ENCODE data around the gene TRIM33. TPM values are rescaled to one million over a fixed set of nuclear protein-coding genes. Genes with fewer than 3 reads are reported as not detected.
"Not testable (repeated sequence)": the region's sequence is repeated elsewhere in the genome, so short reads cannot be mapped to it uniquely, and the experiment has no call there.

TRIM33 gene
- total and polyA plus RNA-seq, 2 experiments from 2014 or later = 10.6 to 17.6 TPM

- no peak overlapping the region for H3K27ac ChIP-seq
- H3K4me3 ChIP-seq = no peak overlapping the region
- no peak overlapping the region for H3K4me2 ChIP-seq (ENCODE audit: unreplicated experiment)
- no peak overlapping the region for H3K9ac ChIP-seq
- no peaks in the 10 kb centered on the region for H3K79me2 ChIP-seq (ENCODE audit: insufficient read depth)
- no peaks in the 10 kb centered on the region for H3K9me2 ChIP-seq (ENCODE audit: insufficient read depth)
- H3K4me1 ChIP-seq (ENCODE audit: insufficient read depth) = no peaks in the 10 kb centered on the region
- H3K9me3 ChIP-seq (ENCODE audit: low read depth) = peaks cover 10% of the 10 kb centered on the region
- DNase-seq = no peak
- in situ Hi-C loops (cut with MboI) = no loop called here
- no peaks in the 10 kb centered on the region for H4K20me1 ChIP-seq (ENCODE audit: insufficient read depth)
- no peak overlapping the region for H2AFZ ChIP-seq
- no peak for TF ChIP-seq EZH2 (IDR thresholded peaks at IDR 0.05; ENCODE audit: insufficient read depth, poor library complexity, severe bottlenecking)
- TF ChIP-seq EZH2phosphoT487 (IDR thresholded peaks at IDR 0.05; ENCODE audit: insufficient read depth, low read depth) = no peak
- 0 out of 2 replicates have a peak, but pooled peaks cover 8% of the 10 kb centered on the region for H3F3A ChIP-seq (ENCODE audit: insufficient read depth)
- WGBS, 2 experiments (ENCODE audit: low coverage in 1 of 2, low lambda C conversion rate in 2 of 2, missing lambda C conversion rate in 2 of 2) = 93 to 100% methylated on average over 1 of the region's 1 CpG
- 0 out of 2 replicates have a peak, but pooled peaks cover under 1% of the 10 kb centered on the region for H3K36me3 ChIP-seq (ENCODE audit: low read depth)
- H3K27me3 ChIP-seq (replicated peaks; ENCODE audit: insufficient read depth) = no peaks in the 10 kb centered on the region
Measured at GRCh38 chr1:114384922-114385321, 126.1 kb downstream of the TRIM33 start.

- H2AFZ ChIP-seq = no peak overlapping the region
- no peak overlapping the region for H3K4me3 ChIP-seq
- no peaks in the 10 kb centered on the region for H3K9me2 ChIP-seq (ENCODE audit: insufficient read depth)
- in situ Hi-C loops (cut with MboI) = no loop called here
- H4K20me1 ChIP-seq (ENCODE audit: insufficient read depth) = no peaks in the 10 kb centered on the region
- no peak overlapping the region for H3K4me2 ChIP-seq (ENCODE audit: unreplicated experiment)
- no peak overlapping the region for H3K9ac ChIP-seq
- H3K79me2 ChIP-seq (ENCODE audit: insufficient read depth) = no peaks in the 10 kb centered on the region
- no peak for DNase-seq
- H3K9me3 ChIP-seq (ENCODE audit: low read depth) = peaks cover 10% of the 10 kb centered on the region
- H3K4me1 ChIP-seq (ENCODE audit: insufficient read depth) = no peaks in the 10 kb centered on the region
- no peaks in the 10 kb centered on the region for H3K36me3 ChIP-seq (ENCODE audit: low read depth)
- no peak overlapping the region for H3K27ac ChIP-seq
- H3K27me3 ChIP-seq (replicated peaks; ENCODE audit: insufficient read depth) = no peaks in the 10 kb centered on the region
- no peak for TF ChIP-seq EZH2 (IDR thresholded peaks at IDR 0.05; ENCODE audit: insufficient read depth, poor library complexity, severe bottlenecking)
- no peak for TF ChIP-seq EZH2phosphoT487 (IDR thresholded peaks at IDR 0.05; ENCODE audit: insufficient read depth, low read depth)
- 0 out of 2 replicates have a peak, but pooled peaks cover 3% of the 10 kb centered on the region for H3F3A ChIP-seq (ENCODE audit: insufficient read depth)
Measured at GRCh38 chr1:114379987-114380386, 131.0 kb downstream of the TRIM33 start.

- no peak for TF ChIP-seq EZH2phosphoT487 (IDR thresholded peaks at IDR 0.05; ENCODE audit: insufficient read depth, low read depth)
- no peak overlapping the region for H3K27ac ChIP-seq
- H3K27me3 ChIP-seq (replicated peaks; ENCODE audit: insufficient read depth) = no peaks in the 10 kb centered on the region
- no peak overlapping the region for H2AFZ ChIP-seq
- H3K4me1 ChIP-seq (ENCODE audit: insufficient read depth) = no peaks in the 10 kb centered on the region
- in situ Hi-C loops (cut with MboI) = no loop called here
- no peak for DNase-seq
- H3F3A ChIP-seq (ENCODE audit: insufficient read depth) = no peaks in the 10 kb centered on the region
- no peaks in the 10 kb centered on the region for H3K9me2 ChIP-seq (ENCODE audit: insufficient read depth)
- H3K9me3 ChIP-seq (ENCODE audit: low read depth) = peaks cover 5% of the 10 kb centered on the region
- no peak overlapping the region for H3K9ac ChIP-seq
- H3K79me2 ChIP-seq (ENCODE audit: insufficient read depth) = no peaks in the 10 kb centered on the region
- no peak overlapping the region for H3K4me3 ChIP-seq
- no peak overlapping the region for H3K4me2 ChIP-seq (ENCODE audit: unreplicated experiment)
- H4K20me1 ChIP-seq (ENCODE audit: insufficient read depth) = no peaks in the 10 kb centered on the region
- 50 to 58% methylated on average over 2 of the region's 2 CpGs for WGBS, 2 experiments (ENCODE audit: low coverage in 1 of 2, low lambda C conversion rate in 2 of 2, missing lambda C conversion rate in 2 of 2)
- H3K36me3 ChIP-seq (ENCODE audit: low read depth) = no peaks in the 10 kb centered on the region
Measured at GRCh38 chr1:114379358-114379757, 131.6 kb downstream of the TRIM33 start.

- in situ Hi-C loops (cut with MboI) = no loop called here
- no peak for TF ChIP-seq EZH2phosphoT487 (IDR thresholded peaks at IDR 0.05; ENCODE audit: insufficient read depth, low read depth)
- TF ChIP-seq EZH2 (IDR thresholded peaks at IDR 0.05; ENCODE audit: insufficient read depth, poor library complexity, severe bottlenecking) = no peak
- no peaks in the 10 kb centered on the region for H3K36me3 ChIP-seq (ENCODE audit: low read depth)
Measured at GRCh38 chr1:114377356-114377755, 133.6 kb downstream of the TRIM33 start.

GRCh38 chr1:114369930-114370329, 141.1 kb downstream of the TRIM33 start:
- 0 out of 2 replicates have a peak overlapping the region, but pooled peaks have one; percentile 34 for H2AFZ ChIP-seq
- no peaks in the 10 kb centered on the region for H3K36me3 ChIP-seq (ENCODE audit: low read depth)
- no peaks in the 10 kb centered on the region for H3K27me3 ChIP-seq (replicated peaks; ENCODE audit: insufficient read depth)
- H3K9me2 ChIP-seq (ENCODE audit: insufficient read depth) = no peaks in the 10 kb centered on the region
- in situ Hi-C loops (cut with MboI) = no loop called here
- peak; percentile 14 for DNase-seq
- no peaks in the 10 kb centered on the region for H3K9me3 ChIP-seq (ENCODE audit: low read depth)
- no peak overlapping the region for H3K27ac ChIP-seq
- no peak overlapping the region for H3K4me2 ChIP-seq (ENCODE audit: unreplicated experiment)
- no peaks in the 10 kb centered on the region for H4K20me1 ChIP-seq (ENCODE audit: insufficient read depth)
- H3K79me2 ChIP-seq (ENCODE audit: insufficient read depth) = no peaks in the 10 kb centered on the region
- WGBS, 2 experiments (ENCODE audit: low coverage in 1 of 2, low lambda C conversion rate in 2 of 2, missing lambda C conversion rate in 2 of 2) = 40 to 54% methylated on average over 1 of the region's 1 CpG
- H3K4me1 ChIP-seq (ENCODE audit: insufficient read depth) = 0 out of 2 replicates have a peak, but pooled peaks cover 3% of the 10 kb centered on the region
- no peaks in the 10 kb centered on the region for H3F3A ChIP-seq (ENCODE audit: insufficient read depth)
- no peak overlapping the region for H3K4me3 ChIP-seq
- TF ChIP-seq EZH2 (IDR thresholded peaks at IDR 0.05; ENCODE audit: insufficient read depth, poor library complexity, severe bottlenecking) = no peak
- no peak for TF ChIP-seq EZH2phosphoT487 (IDR thresholded peaks at IDR 0.05; ENCODE audit: insufficient read depth, low read depth)
- H3K9ac ChIP-seq = no peak overlapping the region

More at GRCh38 chr1:114377356-114377755, 133.6 kb downstream of the TRIM33 start:
- no peaks in the 10 kb centered on the region for H3K4me1 ChIP-seq (ENCODE audit: insufficient read depth)
- H3K9me3 ChIP-seq (ENCODE audit: low read depth) = peaks cover 5% of the 10 kb centered on the region
- H3F3A ChIP-seq (ENCODE audit: insufficient read depth) = no peaks in the 10 kb centered on the region
- no peaks in the 10 kb centered on the region for H3K9me2 ChIP-seq (ENCODE audit: insufficient read depth)
- H3K4me3 ChIP-seq = no peak overlapping the region
- no peaks in the 10 kb centered on the region for H3K27me3 ChIP-seq (replicated peaks; ENCODE audit: insufficient read depth)
- H3K4me2 ChIP-seq (ENCODE audit: unreplicated experiment) = no peak overlapping the region
- no peaks in the 10 kb centered on the region for H4K20me1 ChIP-seq (ENCODE audit: insufficient read depth)
- no peak overlapping the region for H3K9ac ChIP-seq
- no peak for DNase-seq
- no peak overlapping the region for H2AFZ ChIP-seq
- no peak overlapping the region for H3K27ac ChIP-seq
- no peaks in the 10 kb centered on the region for H3K79me2 ChIP-seq (ENCODE audit: insufficient read depth)

GRCh38 chr1:114369266-114369919, 141.6 kb downstream of the TRIM33 start:
- H3K9ac ChIP-seq; H3K4me1 ChIP-seq (ENCODE audit: insufficient read depth); H4K20me1 ChIP-seq (ENCODE audit: insufficient read depth); H3K27ac ChIP-seq; H3K9me3 ChIP-seq (ENCODE audit: low read depth); H3F3A ChIP-seq (ENCODE audit: insufficient read depth); H3K36me3 ChIP-seq (ENCODE audit: low read depth); H3K79me2 ChIP-seq (ENCODE audit: insufficient read depth); H3K4me3 ChIP-seq; H3K9me2 ChIP-seq (ENCODE audit: insufficient read depth); in situ Hi-C loops (cut with MboI); H3K4me2 ChIP-seq (ENCODE audit: unreplicated experiment); DNase-seq; H3K27me3 ChIP-seq (replicated peaks; ENCODE audit: insufficient read depth): not testable (repeated sequence)
- 0 out of 2 replicates have a peak overlapping the region, but pooled peaks have one; percentile 34 for H2AFZ ChIP-seq
- WGBS, 2 experiments (ENCODE audit: low coverage in 1 of 2, low lambda C conversion rate in 2 of 2, missing lambda C conversion rate in 2 of 2) = 71 to 76% methylated on average over 5 of the region's 5 CpGs

Measured in GM23248 (cell line).